ENCODE results near the gene ASB10. TPM values are rescaled to one million over a fixed set of nuclear protein-coding genes. Genes with fewer than 3 reads are reported as not detected.

The ASB10 gene
- polyA plus RNA-seq, 2 of the 4 experiments (the other 2 are of a cell fraction): not detected

DNA sequence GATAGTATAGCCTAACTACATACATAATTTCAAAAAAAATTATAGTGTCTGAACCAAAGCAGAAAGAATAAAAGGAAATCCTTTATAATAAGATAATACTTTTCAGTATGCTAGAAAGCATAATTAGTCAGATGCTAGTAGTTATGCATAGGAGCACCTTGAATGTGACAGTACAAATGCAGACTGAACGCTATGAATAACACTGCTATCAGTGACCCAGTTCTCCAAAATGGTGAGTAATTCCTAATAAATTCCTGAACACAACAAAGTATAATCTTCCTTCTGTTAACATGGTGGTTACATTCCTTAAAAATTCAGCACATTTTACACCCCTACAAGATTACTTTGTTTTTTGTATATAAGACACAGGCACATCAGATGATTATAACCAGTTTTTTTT lies 44.0 kb upstream of the ASB10 start:
- ATAC-seq (no peak), FAIRE-seq (no peak), DNase-seq (ENCODE audit: low read depth in 1 of 2, low spot score in 1 of 2) (no peak)
- TF ChIP-seq, protein P1, sequence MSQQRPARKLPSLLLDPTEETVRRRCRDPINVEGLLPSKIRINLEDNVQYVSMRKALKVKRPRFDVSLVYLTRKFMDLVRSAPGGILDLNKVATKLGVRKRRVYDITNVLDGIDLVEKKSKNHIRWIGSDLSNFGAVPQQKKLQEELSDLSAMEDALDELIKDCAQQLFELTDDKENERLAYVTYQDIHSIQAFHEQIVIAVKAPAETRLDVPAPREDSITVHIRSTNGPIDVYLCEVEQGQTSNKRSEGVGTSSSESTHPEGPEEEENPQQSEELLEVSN (IDR thresholded peaks at IDR 0.05; ENCODE audit: borderline replicate concordance, low read depth): no peak
- TF ChIP-seq SREBF2 (IDR thresholded peaks at IDR 0.05): no peak
- TF ChIP-seq, protein P2, sequence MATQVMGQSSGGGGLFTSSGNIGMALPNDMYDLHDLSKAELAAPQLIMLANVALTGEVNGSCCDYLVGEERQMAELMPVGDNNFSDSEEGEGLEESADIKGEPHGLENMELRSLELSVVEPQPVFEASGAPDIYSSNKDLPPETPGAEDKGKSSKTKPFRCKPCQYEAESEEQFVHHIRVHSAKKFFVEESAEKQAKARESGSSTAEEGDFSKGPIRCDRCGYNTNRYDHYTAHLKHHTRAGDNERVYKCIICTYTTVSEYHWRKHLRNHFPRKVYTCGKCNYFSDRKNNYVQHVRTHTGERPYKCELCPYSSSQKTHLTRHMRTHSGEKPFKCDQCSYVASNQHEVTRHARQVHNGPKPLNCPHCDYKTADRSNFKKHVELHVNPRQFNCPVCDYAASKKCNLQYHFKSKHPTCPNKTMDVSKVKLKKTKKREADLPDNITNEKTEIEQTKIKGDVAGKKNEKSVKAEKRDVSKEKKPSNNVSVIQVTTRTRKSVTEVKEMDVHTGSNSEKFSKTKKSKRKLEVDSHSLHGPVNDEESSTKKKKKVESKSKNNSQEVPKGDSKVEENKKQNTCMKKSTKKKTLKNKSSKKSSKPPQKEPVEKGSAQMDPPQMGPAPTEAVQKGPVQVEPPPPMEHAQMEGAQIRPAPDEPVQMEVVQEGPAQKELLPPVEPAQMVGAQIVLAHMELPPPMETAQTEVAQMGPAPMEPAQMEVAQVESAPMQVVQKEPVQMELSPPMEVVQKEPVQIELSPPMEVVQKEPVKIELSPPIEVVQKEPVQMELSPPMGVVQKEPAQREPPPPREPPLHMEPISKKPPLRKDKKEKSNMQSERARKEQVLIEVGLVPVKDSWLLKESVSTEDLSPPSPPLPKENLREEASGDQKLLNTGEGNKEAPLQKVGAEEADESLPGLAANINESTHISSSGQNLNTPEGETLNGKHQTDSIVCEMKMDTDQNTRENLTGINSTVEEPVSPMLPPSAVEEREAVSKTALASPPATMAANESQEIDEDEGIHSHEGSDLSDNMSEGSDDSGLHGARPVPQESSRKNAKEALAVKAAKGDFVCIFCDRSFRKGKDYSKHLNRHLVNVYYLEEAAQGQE (IDR thresholded peaks at IDR 0.05): no peak
- TF ChIP-seq CBX2 (IDR thresholded peaks at IDR 0.05; ENCODE audit: borderline replicate concordance, low read depth): no peak
- no peak for TF ChIP-seq CHD2 (IDR thresholded peaks at IDR 0.05; ENCODE audit: low read length, partially characterized antibody)
- no peak for TF ChIP-seq EP300 (IDR thresholded peaks at IDR 0.05)
- TF ChIP-seq, protein P3, sequence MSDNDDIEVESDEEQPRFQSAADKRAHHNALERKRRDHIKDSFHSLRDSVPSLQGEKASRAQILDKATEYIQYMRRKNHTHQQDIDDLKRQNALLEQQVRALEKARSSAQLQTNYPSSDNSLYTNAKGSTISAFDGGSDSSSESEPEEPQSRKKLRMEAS (IDR thresholded peaks at IDR 0.05): no peak
- TF ChIP-seq, protein P4, sequence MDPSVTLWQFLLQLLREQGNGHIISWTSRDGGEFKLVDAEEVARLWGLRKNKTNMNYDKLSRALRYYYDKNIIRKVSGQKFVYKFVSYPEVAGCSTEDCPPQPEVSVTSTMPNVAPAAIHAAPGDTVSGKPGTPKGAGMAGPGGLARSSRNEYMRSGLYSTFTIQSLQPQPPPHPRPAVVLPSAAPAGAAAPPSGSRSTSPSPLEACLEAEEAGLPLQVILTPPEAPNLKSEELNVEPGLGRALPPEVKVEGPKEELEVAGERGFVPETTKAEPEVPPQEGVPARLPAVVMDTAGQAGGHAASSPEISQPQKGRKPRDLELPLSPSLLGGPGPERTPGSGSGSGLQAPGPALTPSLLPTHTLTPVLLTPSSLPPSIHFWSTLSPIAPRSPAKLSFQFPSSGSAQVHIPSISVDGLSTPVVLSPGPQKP (IDR thresholded peaks at IDR 0.05; ENCODE audit: low read depth, low read length): no peak
- no peak for TF ChIP-seq RARB (CRISPR knock-in tag; IDR thresholded peaks at IDR 0.05)
- TF ChIP-seq RNF2 (IDR thresholded peaks at IDR 0.05; ENCODE audit: borderline replicate concordance, low read depth): no peak
- no peak for TF ChIP-seq CEBPB (IDR thresholded peaks at IDR 0.05)
- no peak for TF ChIP-seq CBX8 (IDR thresholded peaks at IDR 0.05)
- TF ChIP-seq, protein P5, sequence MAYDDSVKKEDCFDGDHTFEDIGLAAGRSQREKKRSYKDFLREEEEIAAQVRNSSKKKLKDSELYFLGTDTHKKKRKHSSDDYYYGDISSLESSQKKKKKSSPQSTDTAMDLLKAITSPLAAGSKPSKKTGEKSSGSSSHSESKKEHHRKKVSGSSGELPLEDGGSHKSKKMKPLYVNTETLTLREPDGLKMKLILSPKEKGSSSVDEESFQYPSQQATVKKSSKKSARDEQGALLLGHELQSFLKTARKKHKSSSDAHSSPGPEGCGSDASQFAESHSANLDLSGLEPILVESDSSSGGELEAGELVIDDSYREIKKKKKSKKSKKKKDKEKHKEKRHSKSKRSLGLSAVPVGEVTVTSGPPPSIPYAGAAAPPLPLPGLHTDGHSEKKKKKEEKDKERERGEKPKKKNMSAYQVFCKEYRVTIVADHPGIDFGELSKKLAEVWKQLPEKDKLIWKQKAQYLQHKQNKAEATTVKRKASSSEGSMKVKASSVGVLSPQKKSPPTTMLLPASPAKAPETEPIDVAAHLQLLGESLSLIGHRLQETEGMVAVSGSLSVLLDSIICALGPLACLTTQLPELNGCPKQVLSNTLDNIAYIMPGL (CRISPR knock-in tag; IDR thresholded peaks at IDR 0.05; ENCODE audit: borderline replicate concordance): no peak
- TF ChIP-seq, protein P6, sequence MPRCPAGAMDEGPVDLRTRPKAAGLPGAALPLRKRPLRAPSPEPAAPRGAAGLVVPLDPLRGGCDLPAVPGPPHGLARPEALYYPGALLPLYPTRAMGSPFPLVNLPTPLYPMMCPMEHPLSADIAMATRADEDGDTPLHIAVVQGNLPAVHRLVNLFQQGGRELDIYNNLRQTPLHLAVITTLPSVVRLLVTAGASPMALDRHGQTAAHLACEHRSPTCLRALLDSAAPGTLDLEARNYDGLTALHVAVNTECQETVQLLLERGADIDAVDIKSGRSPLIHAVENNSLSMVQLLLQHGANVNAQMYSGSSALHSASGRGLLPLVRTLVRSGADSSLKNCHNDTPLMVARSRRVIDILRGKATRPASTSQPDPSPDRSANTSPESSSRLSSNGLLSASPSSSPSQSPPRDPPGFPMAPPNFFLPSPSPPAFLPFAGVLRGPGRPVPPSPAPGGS (IDR thresholded peaks at IDR 0.05): no peak
- TF ChIP-seq TFCP2L1 (CRISPR knock-in tag; IDR thresholded peaks at IDR 0.05): no peak
- no peak for TF ChIP-seq HDAC2 (IDR thresholded peaks at IDR 0.05)
- no peak for TF ChIP-seq ESRRA (IDR thresholded peaks at IDR 0.05; ENCODE audit: borderline replicate concordance, low read length)
- no peak for TF ChIP-seq MAZ (IDR thresholded peaks at IDR 0.05; ENCODE audit: borderline replicate concordance, low read depth, low read length)
- H3K27ac ChIP-seq: no peak overlapping the region
- POLR2A ChIA-PET: no interaction called here
- peak overlapping the region; percentile 91 for H3K4me2 ChIP-seq
- no peaks in the 10 kb centered on the region for H3K9me3 ChIP-seq
- CTCF ChIA-PET: interaction anchor here (1.2 kb wide), 1 partner anchor 13 kb away, joined by 3 read pairs; no protein-coding TSS in a partner anchor
- whole genome bisulfite sequencing (ENCODE audit: missing lambda C conversion rate): 73% methylated on average over 1 of the region's 1 CpG
- H3K4me3 ChIP-seq: no peak overlapping the region
- H3K4me1 ChIP-seq: peaks cover 27% of the 10 kb centered on the region

DNA sequence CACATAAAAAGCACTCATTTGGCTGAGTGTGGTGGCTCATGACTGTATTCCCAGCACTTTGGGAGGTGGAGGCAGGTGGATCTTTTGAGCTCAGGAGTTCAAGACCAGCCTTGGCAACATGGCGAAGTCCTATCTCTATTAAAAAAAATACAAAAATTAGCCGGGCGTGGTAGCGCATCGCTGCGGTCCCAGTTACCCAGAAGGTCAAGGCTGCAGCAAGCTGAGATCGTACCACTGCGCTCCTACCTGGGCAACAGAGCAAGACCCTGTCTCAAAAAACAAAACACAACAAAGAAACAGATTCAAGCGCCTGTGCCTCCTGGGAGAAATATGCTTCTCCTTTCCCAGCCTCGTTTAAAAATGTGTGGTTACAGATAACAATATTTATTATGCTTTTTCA lies 42.2 kb upstream of the ASB10 start:
- 83% methylated on average over 10 of the region's 10 CpGs for WGBS (ENCODE audit: missing lambda C conversion rate)
- ATAC-seq (no peak), DNase-seq (ENCODE audit: low read depth in 1 of 2, low spot score in 1 of 2) (no peak), FAIRE-seq (no peak)
- ChIA-PET CTCF (interaction anchor here (0.7 to 3.5 kb wide), 2 partner anchors 15 to 140 kb away, joined by 3 to 20 read pairs; no protein-coding TSS in a partner anchor), POLR2A (no interaction called here)
- no peak overlapping the region for H3K4me3 ChIP-seq
- no peaks in the 10 kb centered on the region for H3K9me3 ChIP-seq
- H3K4me2 ChIP-seq: no peak overlapping the region
- no peak overlapping the region for H3K27ac ChIP-seq
- peaks cover 36% of the 10 kb centered on the region for H3K4me1 ChIP-seq
- TF ChIP-seq CHD2 (IDR thresholded peaks at IDR 0.05; ENCODE audit: low read length, partially characterized antibody): no peak
- no peak for TF ChIP-seq RNF2 (IDR thresholded peaks at IDR 0.05; ENCODE audit: borderline replicate concordance, low read depth)
- TF ChIP-seq HOXB13 (CRISPR knock-in tag; IDR thresholded peaks at IDR 0.05; ENCODE audit: low read depth): no peak
- no peak for TF ChIP-seq RAD21 (conservative IDR thresholded peaks at IDR 0.05 in 1 of 2, IDR thresholded peaks at IDR 0.05 in 1 of 2)
- no peak for TF ChIP-seq CBX2 (IDR thresholded peaks at IDR 0.05; ENCODE audit: borderline replicate concordance, low read depth)
- no peak for TF ChIP-seq POLR2A (IDR thresholded peaks at IDR 0.05; ENCODE audit: low read length)
- no peak for TF ChIP-seq FOSB (CRISPR knock-in tag; IDR thresholded peaks at IDR 0.05)
- no peak for TF ChIP-seq RCOR1 (IDR thresholded peaks at IDR 0.05; ENCODE audit: low read depth, low read length)
- no peak for TF ChIP-seq ZC3H11A (IDR thresholded peaks at IDR 0.05)
- no peak for TF ChIP-seq RARB (CRISPR knock-in tag; IDR thresholded peaks at IDR 0.05)
- no peak for TF ChIP-seq MAFK (IDR thresholded peaks at IDR 0.05; ENCODE audit: partially characterized antibody)
- TF ChIP-seq HEYL (CRISPR knock-in tag; IDR thresholded peaks at IDR 0.05): no peak
- TF ChIP-seq HOXA7 (CRISPR knock-in tag; IDR thresholded peaks at IDR 0.05): no peak
- TF ChIP-seq ZFP36 (IDR thresholded peaks at IDR 0.05; ENCODE audit: borderline replicate concordance, partially characterized antibody): no peak
- TF ChIP-seq, protein P7, sequence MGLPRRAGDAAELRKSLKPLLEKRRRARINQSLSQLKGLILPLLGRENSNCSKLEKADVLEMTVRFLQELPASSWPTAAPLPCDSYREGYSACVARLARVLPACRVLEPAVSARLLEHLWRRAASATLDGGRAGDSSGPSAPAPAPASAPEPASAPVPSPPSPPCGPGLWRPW (IDR thresholded peaks at IDR 0.05): no peak
- no peak for TF ChIP-seq NR3C1 (IDR thresholded peaks at IDR 0.05)
- no peak for TF ChIP-seq GATA3 (IDR thresholded peaks at IDR 0.05; ENCODE audit: borderline replicate concordance)

Data from A549 (cell line).